ENCODE measurements around the gene LDLRAD4.

LDLRAD4 gene

GRCh38 chr18:13226533-13227144, 8.1 kb downstream of the LDLRAD4 start:
- POLR2A ChIA-PET: no interaction called here
- CTCF ChIA-PET: no interaction called here
- DNase-seq: no peak
- Histone ChIP-seq H3K27me3 (replicated peaks in 2 of 5; ENCODE audit: control insufficient read depth in 4 of 5, insufficient read depth in 5 of 5, low read length in 4 of 5) (no peaks in the 10 kb centered on the region), H3K9me3 (ENCODE audit: control extremely low read depth in 1 of 5, control insufficient read depth in 4 of 5, insufficient read depth in 2 of 5, low read depth in 1 of 5, low read length in 4 of 5) (no peaks in the 10 kb centered on the region), H3K27ac (ENCODE audit: insufficient read depth in 1 of 2, low read depth in 1 of 2, low read length in 2 of 2, poor library complexity in 1 of 2, severe bottlenecking in 2 of 2) (no peak overlapping the region), H3K36me3 (ENCODE audit: control insufficient read depth in 4 of 4, insufficient read depth in 4 of 4, low read length in 3 of 4) (peaks cover 0 to 2% (median 0%) of the 10 kb centered on the region in 4 experiments), H3K4me1 (ENCODE audit: control extremely low read depth in 1 of 4, control insufficient read depth in 4 of 4, insufficient read depth in 4 of 4, low read length in 3 of 4) (peaks cover 0 to 19% (median 14%) of the 10 kb centered on the region in 4 experiments), H3K4me3 (ENCODE audit: control insufficient read depth in 1 of 7, extremely low read depth in 1 of 7, insufficient read depth in 4 of 7, low read depth in 2 of 7, low read length in 6 of 7) (no peak overlapping the region)
- 93% methylated on average over 2 of the region's 5 CpGs for WGBS (ENCODE audit: insufficient coverage)

- Histone ChIP-seq H3K4me3 (ENCODE audit: control insufficient read depth in 1 of 7, extremely low read depth in 1 of 7, insufficient read depth in 4 of 7, low read depth in 2 of 7, low read length in 6 of 7) (no peak overlapping the region), H3K4me1 (ENCODE audit: control extremely low read depth in 1 of 4, control insufficient read depth in 4 of 4, insufficient read depth in 4 of 4, low read length in 3 of 4) (peaks cover 0 to 10% (median 7%) of the 10 kb centered on the region in 4 experiments), H3K27me3 (replicated peaks in 2 of 5; ENCODE audit: control insufficient read depth in 4 of 5, insufficient read depth in 5 of 5, low read length in 4 of 5) (no peaks in the 10 kb centered on the region), H3K36me3 (ENCODE audit: control insufficient read depth in 4 of 4, insufficient read depth in 4 of 4, low read length in 3 of 4) (peaks cover 0 to 2% (median under 1%) of the 10 kb centered on the region in 4 experiments), H3K9me3 (ENCODE audit: control extremely low read depth in 1 of 5, control insufficient read depth in 4 of 5, insufficient read depth in 2 of 5, low read depth in 1 of 5, low read length in 4 of 5) (no peaks in the 10 kb centered on the region), H3K27ac (ENCODE audit: insufficient read depth in 1 of 2, low read depth in 1 of 2, low read length in 2 of 2, poor library complexity in 1 of 2, severe bottlenecking in 2 of 2) (no peak overlapping the region)
- 93% methylated on average over 6 of the region's 6 CpGs for WGBS (ENCODE audit: insufficient coverage)
- CTCF ChIA-PET: interaction anchor here (1.1 kb wide), 1 partner anchor 330 kb away, joined by 3 read pairs; no protein-coding TSS in a partner anchor
- POLR2A ChIA-PET: interaction anchor here (0.9 kb wide), 1 partner anchor 8 kb away, joined by 3 read pairs; no protein-coding TSS in a partner anchor
- no peak for DNase-seq
Observed at GRCh38 chr18:13227910-13228309, 9.3 kb downstream of the LDLRAD4 start.

GRCh38 chr18:13229001-13229671, 10.6 kb downstream of the LDLRAD4 start:
- ChIA-PET CTCF (interaction anchor here (1.1 to 1.5 kb wide), 2 partner anchors 10 to 329 kb away, joined by 3 to 6 read pairs; no protein-coding TSS in a partner anchor), POLR2A (interaction anchor here (0.6 kb wide), 1 partner anchor 30 kb away, joined by 3 read pairs; no protein-coding TSS in a partner anchor)
- 97% methylated on average over 8 of the region's 13 CpGs for WGBS (ENCODE audit: insufficient coverage)
- no peaks in the 10 kb centered on the region for H3K9me3 ChIP-seq (ENCODE audit: control extremely low read depth in 1 of 5, control insufficient read depth in 4 of 5, insufficient read depth in 2 of 5, low read depth in 1 of 5, low read length in 4 of 5)
- H3K36me3 ChIP-seq (ENCODE audit: control insufficient read depth in 4 of 4, insufficient read depth in 4 of 4, low read length in 3 of 4): peaks cover 0 to 2% (median under 1%) of the 10 kb centered on the region in 4 experiments
- no peak overlapping the region for H3K4me3 ChIP-seq (ENCODE audit: control insufficient read depth in 1 of 7, extremely low read depth in 1 of 7, insufficient read depth in 4 of 7, low read depth in 2 of 7, low read length in 6 of 7)
- H3K27me3 ChIP-seq (replicated peaks in 2 of 5; ENCODE audit: control insufficient read depth in 4 of 5, insufficient read depth in 5 of 5, low read length in 4 of 5): no peaks in the 10 kb centered on the region
- no peaks in the 10 kb centered on the region for H3K4me1 ChIP-seq (ENCODE audit: control extremely low read depth in 1 of 4, control insufficient read depth in 4 of 4, insufficient read depth in 4 of 4, low read length in 3 of 4)
- no peak for DNase-seq
- no peak overlapping the region for H3K27ac ChIP-seq (ENCODE audit: insufficient read depth in 1 of 2, low read depth in 1 of 2, low read length in 2 of 2, poor library complexity in 1 of 2, severe bottlenecking in 2 of 2)

- Histone ChIP-seq H3K36me3 (ENCODE audit: control insufficient read depth in 4 of 4, insufficient read depth in 4 of 4, low read length in 3 of 4) (peaks cover 0 to 2% (median under 1%) of the 10 kb centered on the region in 4 experiments), H3K27ac (ENCODE audit: insufficient read depth in 1 of 2, low read depth in 1 of 2, low read length in 2 of 2, poor library complexity in 1 of 2, severe bottlenecking in 2 of 2) (no peak overlapping the region), H3K9me3 (ENCODE audit: control extremely low read depth in 1 of 5, control insufficient read depth in 4 of 5, insufficient read depth in 2 of 5, low read depth in 1 of 5, low read length in 4 of 5) (no peaks in the 10 kb centered on the region), H3K4me1 (ENCODE audit: control extremely low read depth in 1 of 4, control insufficient read depth in 4 of 4, insufficient read depth in 4 of 4, low read length in 3 of 4) (no peaks in the 10 kb centered on the region), H3K27me3 (replicated peaks in 2 of 5; ENCODE audit: control insufficient read depth in 4 of 5, insufficient read depth in 5 of 5, low read length in 4 of 5) (no peaks in the 10 kb centered on the region), H3K4me3 (ENCODE audit: control insufficient read depth in 1 of 7, extremely low read depth in 1 of 7, insufficient read depth in 4 of 7, low read depth in 2 of 7, low read length in 6 of 7) (no peak overlapping the region)
- POLR2A ChIA-PET: no interaction called here
- DNase-seq: no peak
- 96% methylated on average over 15 of the region's 17 CpGs for WGBS (ENCODE audit: insufficient coverage)
- CTCF ChIA-PET: no interaction called here
Observed at GRCh38 chr18:13231151-13231550, 12.6 kb downstream of the LDLRAD4 start.

GRCh38 chr18:13232086-13232917, 13.7 kb downstream of the LDLRAD4 start:
- Histone ChIP-seq H3K27me3 (replicated peaks in 2 of 5; ENCODE audit: control insufficient read depth in 4 of 5, insufficient read depth in 5 of 5, low read length in 4 of 5) (no peaks in the 10 kb centered on the region), H3K27ac (ENCODE audit: insufficient read depth in 1 of 2, low read depth in 1 of 2, low read length in 2 of 2, poor library complexity in 1 of 2, severe bottlenecking in 2 of 2) (no peak overlapping the region), H3K36me3 (ENCODE audit: control insufficient read depth in 4 of 4, insufficient read depth in 4 of 4, low read length in 3 of 4) (peaks cover 0 to 2% (median under 1%) of the 10 kb centered on the region in 4 experiments), H3K4me1 (ENCODE audit: control extremely low read depth in 1 of 4, control insufficient read depth in 4 of 4, insufficient read depth in 4 of 4, low read length in 3 of 4) (no peaks in the 10 kb centered on the region), H3K9me3 (ENCODE audit: control extremely low read depth in 1 of 5, control insufficient read depth in 4 of 5, insufficient read depth in 2 of 5, low read depth in 1 of 5, low read length in 4 of 5) (no peaks in the 10 kb centered on the region), H3K4me3 (ENCODE audit: control insufficient read depth in 1 of 7, extremely low read depth in 1 of 7, insufficient read depth in 4 of 7, low read depth in 2 of 7, low read length in 6 of 7) (no peak overlapping the region)
- POLR2A ChIA-PET: no interaction called here
- DNase-seq: no peak
- WGBS (ENCODE audit: insufficient coverage): 97% methylated on average over 35 of the region's 37 CpGs
- CTCF ChIA-PET: interaction anchor here (1.0 to 2.3 kb wide), 3 partner anchors 10 to 16 kb away, joined by 3 to 5 read pairs (median 4); no protein-coding TSS in a partner anchor

GRCh38 chr18:13232971-13233786, 14.6 kb downstream of the LDLRAD4 start:
- Histone ChIP-seq H3K27ac (ENCODE audit: insufficient read depth in 1 of 2, low read depth in 1 of 2, low read length in 2 of 2, poor library complexity in 1 of 2, severe bottlenecking in 2 of 2) (no peak overlapping the region), H3K36me3 (ENCODE audit: control insufficient read depth in 4 of 4, insufficient read depth in 4 of 4, low read length in 3 of 4) (peaks cover 0 to 2% (median 0%) of the 10 kb centered on the region in 4 experiments), H3K27me3 (replicated peaks in 2 of 5; ENCODE audit: control insufficient read depth in 4 of 5, insufficient read depth in 5 of 5, low read length in 4 of 5) (no peaks in the 10 kb centered on the region), H3K4me3 (ENCODE audit: control insufficient read depth in 1 of 7, extremely low read depth in 1 of 7, insufficient read depth in 4 of 7, low read depth in 2 of 7, low read length in 6 of 7) (no peak overlapping the region), H3K4me1 (ENCODE audit: control extremely low read depth in 1 of 4, control insufficient read depth in 4 of 4, insufficient read depth in 4 of 4, low read length in 3 of 4) (no peaks in the 10 kb centered on the region), H3K9me3 (ENCODE audit: control extremely low read depth in 1 of 5, control insufficient read depth in 4 of 5, insufficient read depth in 2 of 5, low read depth in 1 of 5, low read length in 4 of 5) (no peaks in the 10 kb centered on the region)
- over 99% methylated on average over 18 of the region's 19 CpGs for WGBS (ENCODE audit: insufficient coverage)
- CTCF ChIA-PET: interaction anchor here (1.1 to 2.3 kb wide), 2 partner anchors 9 to 14 kb away, joined by 4 to 5 read pairs; no protein-coding TSS in a partner anchor
- POLR2A ChIA-PET: no interaction called here
- no peak for DNase-seq
